Muscle of arm (tissue), 12 donors: ENCODE data around the gene SMAD6. TPM values are rescaled to one million over a fixed set of nuclear protein-coding genes. Genes with fewer than 3 reads are reported as not detected.

ENCODE experiments used
- DNase-seq: peaks from one replicate; pipeline ENCODE4 v3.0.0-alpha.2; 2013
- polyA plus RNA-seq, 12 donors: library from polyadenylated mRNA; unstranded; fragments of 120-200 nt; gene quantifications; one replicate each; pipeline ENCODE4 v1.2.1, GENCODE V29; 2013; ENCODE audit not compliant: insufficient read length in 12 of 12

SMAD6 gene
- polyA plus RNA-seq, 12 donors = 3.2 to 11.6 (median 3.7) TPM; not detected in 2

- DNase-seq = no peak
Observed at GRCh38 chr15:66772604-66773128, 70.6 kb downstream of the SMAD6 start.

DNA sequence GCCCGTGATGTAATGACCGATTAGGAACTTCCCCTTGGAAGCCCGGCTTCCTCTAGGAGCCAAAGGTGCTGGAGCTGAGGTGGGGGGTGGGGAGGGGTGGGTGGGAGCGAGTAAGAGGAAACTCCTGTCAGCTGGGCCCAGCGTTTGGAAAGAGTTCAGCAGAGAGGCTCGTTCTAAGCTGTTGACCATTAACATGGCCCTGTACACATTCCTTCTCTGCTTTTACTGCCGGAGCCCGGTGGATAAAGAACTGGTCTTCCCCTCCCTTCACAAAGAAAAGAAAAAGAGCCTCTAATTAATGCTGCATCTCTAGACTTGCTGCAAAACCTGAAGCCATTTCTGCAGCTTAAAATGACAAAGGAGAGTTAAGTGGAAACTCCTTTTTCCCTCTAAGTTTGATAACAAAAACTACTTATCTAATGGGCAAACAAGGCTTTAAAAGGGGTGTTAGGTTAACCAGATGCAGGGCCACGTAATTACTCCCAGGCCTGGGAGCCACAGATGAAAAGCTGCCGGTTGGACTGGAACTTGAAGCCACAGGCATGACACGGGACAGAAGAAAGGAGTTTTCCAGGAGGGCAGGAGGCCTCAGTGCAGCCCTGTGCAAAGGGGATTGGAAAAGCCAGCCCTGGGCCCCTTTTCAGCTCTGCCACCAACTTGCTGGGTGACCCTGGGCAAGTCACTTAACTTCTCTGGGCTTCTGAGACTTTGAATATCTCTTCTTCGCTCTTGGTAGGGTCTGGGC lies 71.3 kb downstream of the SMAD6 start:
- peak; percentile 74 for DNase-seq

- DNase-seq = peak; percentile 87
Observed at GRCh38 chr15:66774001-66774814, 72.2 kb downstream of the SMAD6 start.

DNA sequence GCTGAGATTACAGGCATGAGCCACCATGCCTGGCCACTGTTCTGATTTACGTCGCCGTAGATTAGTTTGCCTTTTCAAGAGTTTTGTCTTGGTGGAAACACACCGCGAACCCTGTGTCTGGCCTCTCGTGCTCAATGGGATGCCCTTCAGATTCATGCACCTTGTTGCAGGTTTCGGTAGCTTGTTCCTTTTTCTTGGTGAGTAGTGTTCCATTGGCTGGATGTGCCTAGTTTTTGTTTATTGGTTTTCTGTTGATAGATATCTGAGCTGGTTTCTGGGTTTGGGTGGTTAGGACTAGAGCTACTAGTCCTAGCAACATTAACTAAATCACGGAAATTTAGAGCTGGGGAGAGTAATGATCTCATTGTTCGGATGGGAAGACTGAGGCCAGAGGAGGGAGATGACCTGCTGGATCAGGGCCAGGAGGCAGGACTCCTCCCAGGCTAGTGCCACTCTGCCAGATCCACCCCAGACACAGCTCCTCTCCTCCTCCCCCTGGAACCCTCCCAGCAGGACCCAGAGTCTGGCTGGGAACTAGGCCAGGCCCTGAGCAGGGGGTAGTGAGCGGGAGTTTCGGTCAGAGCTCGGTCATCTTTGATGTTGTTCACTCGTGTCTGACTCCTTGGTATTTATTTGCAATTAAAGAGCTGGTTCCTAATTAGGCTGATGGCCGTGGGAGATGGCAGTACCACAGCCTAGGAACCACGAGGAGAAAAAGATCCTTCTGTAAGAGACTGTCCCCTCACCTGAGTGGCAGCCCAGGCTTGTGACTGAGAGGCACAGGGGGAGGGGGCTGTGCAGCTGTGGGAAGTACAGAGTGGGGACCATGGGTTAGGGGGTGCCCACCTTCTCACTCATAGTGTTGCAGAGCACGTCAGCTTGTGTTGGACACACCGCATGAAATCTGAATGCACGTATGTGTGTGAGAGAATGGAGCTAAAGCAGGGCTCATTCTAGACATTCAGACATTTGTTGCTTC lies 73.4 kb downstream of the SMAD6 start:
- no peak for DNase-seq

GRCh38 chr15:66777054-66777453 lies 75.0 kb downstream of the SMAD6 start:
- no peak for DNase-seq

- DNase-seq = no peak
Observed at GRCh38 chr15:66777596-66778313, 75.7 kb downstream of the SMAD6 start.

GRCh38 chr15:66778314-66778665 lies 76.3 kb downstream of the SMAD6 start:
- no peak for DNase-seq

DNA sequence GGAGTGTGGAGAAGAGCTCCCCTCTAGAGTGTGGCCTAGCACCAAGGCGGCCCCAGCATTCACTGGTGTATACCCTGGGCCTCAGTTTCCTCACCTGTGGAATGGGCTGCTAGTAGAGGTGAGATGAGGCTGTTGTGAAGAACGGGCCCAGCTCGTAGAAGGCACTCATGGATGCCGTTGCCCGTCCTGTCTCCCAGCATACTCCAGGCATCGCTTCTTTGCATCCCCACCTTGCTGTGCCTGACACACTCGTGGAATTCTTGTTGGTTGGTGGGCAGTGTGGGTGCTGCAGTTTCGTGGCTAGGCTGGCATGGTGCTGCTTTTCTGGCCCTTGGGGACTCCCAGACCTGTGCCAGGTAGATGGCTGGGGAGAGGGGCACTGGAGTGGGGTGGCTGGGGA lies 76.7 kb downstream of the SMAD6 start:
- no peak for DNase-seq

- no peak for DNase-seq
Observed at GRCh38 chr15:66779331-66780009, 77.4 kb downstream of the SMAD6 start.

GRCh38 chr15:66780172-66780972 lies 78.3 kb downstream of the SMAD6 start:
- DNase-seq = no peak

DNA sequence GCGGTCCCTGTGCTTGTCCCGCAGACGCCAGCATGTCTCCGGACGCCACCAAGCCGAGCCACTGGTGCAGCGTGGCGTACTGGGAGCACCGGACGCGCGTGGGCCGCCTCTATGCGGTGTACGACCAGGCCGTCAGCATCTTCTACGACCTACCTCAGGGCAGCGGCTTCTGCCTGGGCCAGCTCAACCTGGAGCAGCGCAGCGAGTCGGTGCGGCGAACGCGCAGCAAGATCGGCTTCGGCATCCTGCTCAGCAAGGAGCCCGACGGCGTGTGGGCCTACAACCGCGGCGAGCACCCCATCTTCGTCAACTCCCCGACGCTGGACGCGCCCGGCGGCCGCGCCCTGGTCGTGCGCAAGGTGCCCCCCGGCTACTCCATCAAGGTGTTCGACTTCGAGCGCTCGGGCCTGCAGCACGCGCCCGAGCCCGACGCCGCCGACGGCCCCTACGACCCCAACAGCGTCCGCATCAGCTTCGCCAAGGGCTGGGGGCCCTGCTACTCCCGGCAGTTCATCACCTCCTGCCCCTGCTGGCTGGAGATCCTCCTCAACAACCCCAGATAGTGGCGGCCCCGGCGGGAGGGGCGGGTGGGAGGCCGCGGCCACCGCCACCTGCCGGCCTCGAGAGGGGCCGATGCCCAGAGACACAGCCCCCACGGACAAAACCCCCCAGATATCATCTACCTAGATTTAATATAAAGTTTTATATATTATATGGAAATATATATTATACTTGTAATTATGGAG lies 79.1 kb downstream of the SMAD6 start:
- DNase-seq = no peak

- DNase-seq = no peak
Observed at GRCh38 chr15:66782785-66783184, 80.7 kb downstream of the SMAD6 start.

GRCh38 chr15:66783314-66783713 lies 81.3 kb downstream of the SMAD6 start:
- no peak for DNase-seq

DNA sequence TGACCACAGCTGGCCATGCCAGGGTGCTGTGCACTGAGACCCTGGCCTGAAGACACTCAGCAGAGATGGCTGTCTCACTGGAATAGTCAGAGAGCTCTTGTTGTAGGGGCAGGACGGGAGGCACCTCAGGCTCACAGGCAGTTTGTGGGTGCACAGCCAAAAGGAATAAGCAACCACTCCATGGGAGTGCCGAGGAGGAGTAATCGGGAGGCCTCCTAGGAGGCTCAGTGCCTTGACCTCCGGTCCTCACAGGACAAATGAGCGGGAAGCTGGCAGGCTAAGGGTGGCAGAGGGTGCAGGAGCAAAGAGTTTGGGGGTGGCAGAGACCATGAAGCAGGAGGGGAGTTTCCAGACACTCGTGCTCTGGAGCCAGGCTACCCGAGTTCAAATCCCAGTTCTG lies 81.7 kb downstream of the SMAD6 start:
- no peak for DNase-seq

- no peak for DNase-seq
Observed at GRCh38 chr15:66784174-66784573, 82.1 kb downstream of the SMAD6 start.

DNA sequence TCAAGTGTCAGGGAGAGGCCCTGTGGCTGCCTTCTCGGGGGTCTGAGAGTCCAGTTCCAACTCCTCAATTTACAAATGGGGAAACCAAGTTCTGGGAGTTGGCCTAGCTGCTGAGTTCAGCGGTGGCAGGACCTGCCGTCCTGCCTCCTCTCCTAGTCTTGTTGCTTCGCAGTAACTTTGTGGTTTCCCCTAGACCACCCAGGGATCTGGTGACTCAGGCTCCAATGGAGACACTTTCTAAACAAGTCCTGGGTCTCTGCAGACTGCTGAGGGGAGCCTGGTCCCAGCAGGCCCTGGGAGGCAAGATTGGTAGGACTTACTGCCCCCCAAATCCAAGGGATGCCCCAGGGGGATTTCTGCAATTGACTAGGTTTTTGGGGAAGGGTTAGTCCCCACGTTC lies 83.6 kb downstream of the SMAD6 start:
- DNase-seq = no peak

DNA sequence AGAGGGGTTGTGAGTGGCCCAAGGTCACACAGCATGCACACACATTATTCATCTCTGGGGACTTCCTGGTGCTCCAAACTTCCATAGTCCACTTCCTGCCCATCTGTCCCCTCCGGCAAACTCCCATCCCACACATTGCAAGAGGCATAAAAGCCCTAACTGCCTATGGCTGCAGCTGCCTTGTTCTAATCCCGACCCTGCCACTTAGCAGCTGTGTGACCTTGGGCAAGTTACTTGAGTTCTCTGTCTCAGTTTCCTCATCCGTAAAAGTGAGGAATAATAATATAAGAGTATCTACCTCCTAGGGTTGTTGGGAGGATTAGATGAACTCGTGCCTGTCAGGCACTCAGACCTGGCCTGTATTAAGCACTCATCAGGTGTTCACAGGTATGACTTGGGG lies 84.2 kb downstream of the SMAD6 start:
- DNase-seq = no peak

GRCh38 chr15:66786708-66787488 lies 84.9 kb downstream of the SMAD6 start:
- DNase-seq = no peak
